Measurements from ENCODE around the gene KCNQ2.

Gene KCNQ2

DNA sequence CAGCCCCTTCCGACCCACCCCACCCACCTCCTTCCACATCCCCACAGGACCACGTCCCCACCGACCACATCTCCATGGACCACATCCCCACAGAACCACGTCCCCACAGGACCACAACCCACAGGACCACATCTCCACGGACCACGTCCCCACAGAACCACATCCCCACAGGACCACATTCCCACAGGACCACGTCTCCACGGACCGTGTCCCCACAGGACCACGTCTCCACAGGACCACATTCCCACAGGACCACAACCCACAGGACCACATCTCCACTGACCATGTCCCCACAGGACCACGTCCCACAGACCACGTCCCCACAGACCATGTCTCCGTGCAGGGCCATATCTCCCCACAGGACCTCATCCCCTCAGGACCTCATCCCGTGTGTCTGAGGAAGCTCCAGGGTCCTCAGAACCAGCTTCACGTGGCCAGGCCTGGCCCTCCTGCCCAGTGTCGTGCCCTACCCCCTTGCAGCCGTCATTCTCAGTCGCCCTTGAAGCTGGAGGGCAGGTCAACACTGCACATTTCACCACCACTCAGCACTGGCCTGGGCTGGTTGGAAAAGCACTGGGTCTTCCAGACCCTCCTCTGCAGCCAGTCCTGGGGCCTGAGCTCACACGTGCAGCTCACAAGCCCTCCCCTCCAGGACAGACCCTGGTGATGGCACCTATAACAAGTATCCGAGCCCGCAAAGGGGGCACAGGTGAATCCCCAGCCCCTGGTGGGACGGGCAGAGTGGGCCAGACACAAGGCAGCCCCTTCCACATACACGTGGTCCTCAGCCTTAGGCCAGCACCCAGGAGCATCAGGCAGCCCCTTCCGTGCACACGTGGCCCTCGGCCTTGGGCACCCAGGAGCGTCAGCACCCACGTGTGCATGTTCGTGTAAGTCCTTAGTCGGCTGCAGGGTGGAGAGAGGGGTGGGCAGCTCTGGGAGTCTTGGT, 115.2 kb downstream of the KCNQ2 start:
- no peak for DNase-seq (ENCODE audit: low read depth)

- no peak for DNase-seq (ENCODE audit: low read depth)
Measured at GRCh38 chr20:63356511-63356910, 115.9 kb downstream of the KCNQ2 start.

DNA sequence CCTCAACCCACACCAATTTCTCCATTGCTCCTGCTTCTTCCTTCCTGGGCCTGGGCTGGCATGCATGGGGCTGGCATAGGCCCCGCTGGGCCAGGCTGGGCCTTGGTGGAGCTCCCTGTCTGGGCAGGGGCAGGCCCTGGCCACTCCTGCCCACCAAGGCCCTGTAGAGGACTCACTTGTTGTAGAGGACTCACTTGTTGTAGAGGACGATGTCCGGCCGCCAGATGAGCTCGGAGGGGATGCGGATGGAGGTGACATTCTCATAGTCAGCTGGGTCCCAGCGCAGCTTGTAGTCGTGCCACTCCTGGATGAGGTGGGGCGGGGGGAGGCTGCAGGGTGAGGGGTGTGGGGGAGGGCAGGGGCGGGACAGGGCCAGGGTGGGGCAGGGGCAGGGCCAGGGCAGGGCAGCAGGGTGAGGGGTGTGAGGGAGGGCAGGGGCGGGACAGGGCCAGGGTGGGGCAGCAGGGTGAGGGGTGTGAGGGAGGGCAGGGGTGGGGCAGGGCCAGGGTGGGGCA, 116.6 kb downstream of the KCNQ2 start:
- no peak for DNase-seq (ENCODE audit: low read depth)

DNA sequence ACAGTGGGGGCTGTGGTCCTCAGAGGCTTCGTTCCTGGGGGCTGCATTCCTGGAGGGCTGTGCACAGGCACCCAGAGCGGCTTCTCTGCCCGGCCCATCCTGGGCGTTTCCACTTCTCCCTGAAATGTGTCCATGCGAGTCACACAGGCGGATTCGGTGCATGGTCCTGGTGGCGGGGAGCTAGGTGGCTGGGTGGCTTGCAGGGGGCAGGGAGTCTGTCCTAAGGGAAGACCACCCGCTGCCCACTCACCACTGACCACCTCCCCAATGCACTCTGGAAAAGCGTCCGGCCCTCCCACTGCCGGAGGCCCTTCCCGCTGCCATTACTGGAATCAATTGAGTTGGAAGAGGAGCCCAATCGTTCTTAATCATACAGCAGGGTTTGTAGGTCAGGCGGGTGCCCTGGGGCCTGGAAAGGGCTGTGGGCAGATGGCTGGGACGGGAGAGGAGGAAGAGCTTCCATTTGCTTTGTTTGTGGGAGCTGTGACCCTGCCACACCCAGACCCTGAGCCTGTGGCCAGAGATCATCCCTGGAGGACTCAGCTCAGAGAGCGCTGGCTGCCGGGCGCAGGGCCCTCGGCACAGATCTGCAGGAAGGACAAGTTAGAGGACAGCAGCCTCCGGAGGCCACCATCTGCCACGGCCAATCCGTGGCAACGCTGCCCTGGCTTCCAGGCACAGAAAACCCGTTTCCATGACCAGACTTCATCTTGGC, 117.7 kb downstream of the KCNQ2 start:
- DNase-seq (ENCODE audit: low read depth), result no peak

GRCh38 chr20:63352811-63353221, 119.6 kb downstream of the KCNQ2 start:
- no peak for DNase-seq (ENCODE audit: low read depth)

DNA sequence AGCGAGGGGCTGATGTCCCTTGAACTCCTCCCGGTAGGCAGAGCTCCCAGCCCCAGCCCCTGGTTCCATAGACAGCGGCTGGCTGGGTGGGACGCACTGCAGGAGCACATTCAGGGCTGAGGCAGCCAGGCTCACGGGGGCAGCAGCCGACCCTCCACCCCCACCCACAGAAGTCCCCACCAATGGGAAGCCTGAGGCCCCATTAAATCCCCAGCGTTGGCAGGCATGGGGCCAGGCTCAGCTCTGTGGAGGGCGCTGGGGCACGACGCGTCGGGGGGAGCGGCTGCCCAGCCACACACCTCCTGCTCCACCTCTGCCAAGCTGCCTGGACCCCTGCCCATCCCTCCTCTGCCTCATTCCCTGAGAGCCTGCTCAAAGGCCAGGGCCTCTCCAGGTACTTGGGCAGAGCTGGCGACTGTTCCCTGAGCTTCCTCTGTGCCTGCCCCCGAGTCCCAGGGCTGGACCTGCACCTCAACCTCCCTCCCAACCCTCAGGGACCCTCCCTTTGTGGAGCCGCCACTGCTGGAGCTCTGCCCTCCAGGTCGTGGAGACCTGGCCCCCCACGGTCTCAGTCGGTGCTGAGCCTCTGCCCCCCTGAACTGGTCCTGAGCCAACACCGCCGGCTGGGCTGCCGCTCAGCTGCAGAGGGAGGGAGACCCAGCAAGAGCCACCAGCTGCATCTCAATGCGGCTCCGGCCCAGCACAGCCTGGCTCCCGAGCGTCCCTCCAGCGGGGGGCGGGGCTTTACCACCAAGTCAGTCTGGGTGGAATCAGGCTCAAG, 120.5 kb downstream of the KCNQ2 start:
- DNase-seq (ENCODE audit: low read depth), result no peak

DNA sequence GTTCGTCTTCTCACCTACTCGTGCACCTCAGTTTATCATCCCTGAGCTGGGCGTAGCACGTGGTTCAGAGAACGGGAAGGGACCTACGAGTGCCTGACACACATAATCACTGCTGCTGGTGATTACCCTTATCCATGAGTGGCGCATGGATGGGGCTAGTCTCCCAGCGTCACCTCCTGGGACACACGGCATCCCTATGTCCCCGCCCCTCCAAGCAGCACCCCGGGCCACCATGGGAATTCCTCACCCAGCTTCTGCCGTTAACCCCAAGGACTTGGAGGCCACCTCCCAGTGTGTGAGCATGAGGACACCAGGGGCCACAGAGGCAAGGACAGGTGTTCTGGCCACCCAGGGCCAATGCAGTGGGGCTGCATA, 121.1 kb downstream of the KCNQ2 start:
- DNase-seq (ENCODE audit: low read depth), result no peak

GRCh38 chr20:63350597-63351325, 121.7 kb downstream of the KCNQ2 start:
- no peak for DNase-seq (ENCODE audit: low read depth)

All from HS-5 (cell line).